GM18858 (cell line): ENCODE results near the gene PTPRR.

ENCODE experiments used
- ATAC-seq: cut with Tn5 transposase; IDR thresholded peaks from one replicate; pipeline ENCODE4 v1.9.1; 2021; ENCODE audit not compliant: unreplicated experiment

PTPRR gene

GRCh38 chr12:70919176-70919575, 1.4 kb downstream of the PTPRR start:
- ATAC-seq: no peak

GRCh38 chr12:70918321-70918720, 2.2 kb downstream of the PTPRR start:
- ATAC-seq: no peak

GRCh38 chr12:70910666-70911065, 9.9 kb downstream of the PTPRR start:
- ATAC-seq: no peak

GRCh38 chr12:70908978-70909377, 11.6 kb downstream of the PTPRR start:
- no peak for ATAC-seq

GRCh38 chr12:70907412-70907811, 13.1 kb downstream of the PTPRR start:
- ATAC-seq: no peak

- ATAC-seq: no peak
Measured at GRCh38 chr12:70895956-70896355, 24.6 kb downstream of the PTPRR start.

- no peak for ATAC-seq
Measured at GRCh38 chr12:70892593-70892992, 27.9 kb downstream of the PTPRR start.

- no peak for ATAC-seq
Measured at GRCh38 chr12:70890895-70891832, 29.4 kb downstream of the PTPRR start.

- ATAC-seq: no peak
Measured at GRCh38 chr12:70885956-70886355, 34.6 kb downstream of the PTPRR start.

GRCh38 chr12:70883855-70884254, 36.7 kb downstream of the PTPRR start:
- ATAC-seq: no peak

GRCh38 chr12:70880744-70881143, 39.8 kb downstream of the PTPRR start:
- ATAC-seq: no peak

- ATAC-seq: no peak
Measured at GRCh38 chr12:70876952-70877351, 43.6 kb downstream of the PTPRR start.

- ATAC-seq: no peak
Measured at GRCh38 chr12:70875628-70876027, 44.9 kb downstream of the PTPRR start.

- ATAC-seq: no peak
Measured at GRCh38 chr12:70854881-70855568, 65.5 kb downstream of the PTPRR start.

GRCh38 chr12:70854138-70854537, 66.4 kb downstream of the PTPRR start:
- ATAC-seq: no peak

- no peak for ATAC-seq
Measured at GRCh38 chr12:70853326-70853725, 67.2 kb downstream of the PTPRR start.

- no peak for ATAC-seq
Measured at GRCh38 chr12:70852416-70853150, 68.0 kb downstream of the PTPRR start.

GRCh38 chr12:70849265-70849960, 71.1 kb downstream of the PTPRR start:
- ATAC-seq: no peak

GRCh38 chr12:70847871-70848270, 72.7 kb downstream of the PTPRR start:
- ATAC-seq: no peak

GRCh38 chr12:70845268-70845667, 75.3 kb downstream of the PTPRR start:
- no peak for ATAC-seq

GRCh38 chr12:70843363-70843762, 77.2 kb downstream of the PTPRR start:
- ATAC-seq: no peak
